ENCODE data around the gene RPL14. TPM values are rescaled to one million over a fixed set of nuclear protein-coding genes. Genes with fewer than 3 reads are reported as not detected.
"Not testable (repeated sequence)": the region's sequence is repeated elsewhere in the genome, so short reads cannot be mapped to it uniquely, and the experiment has no call there.

The RPL14 gene
- polyA plus RNA-seq (2013, experiment 1 of 2; ENCODE audit: insufficient read length), result 1,411 TPM
- 1,681 TPM for polyA plus RNA-seq (2013, experiment 2 of 2; ENCODE audit: insufficient read length)

GRCh38 chr3:40456940-40457823 is at the start of gene RPL14:
Gene RPL14, plus strand, starts transcription at chr3:40457339. Its CDS starts 133 bp downstream, at chr3:40457472.
- peak; percentile 96 for DNase-seq

DNA sequence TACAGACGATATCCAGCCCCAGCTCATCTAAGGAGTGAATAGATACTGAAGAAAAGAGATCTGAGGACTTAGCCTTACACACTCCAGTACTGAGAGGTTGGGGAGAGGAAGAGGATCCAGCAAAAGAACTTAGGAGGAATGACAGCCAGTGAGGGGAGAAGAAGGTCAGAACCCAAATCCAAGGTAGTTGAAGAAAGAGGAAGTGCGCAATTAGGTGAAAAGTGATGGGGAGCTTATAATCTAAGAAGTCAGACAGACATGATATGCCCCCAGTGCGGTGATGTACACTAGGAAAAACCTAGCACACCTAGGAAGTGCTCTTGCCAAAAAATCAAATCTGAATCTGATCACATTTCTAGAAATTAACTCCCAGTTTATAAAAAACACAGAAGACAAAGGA is 49.5 kb upstream of the RPL14 start:
- no peak for DNase-seq

GRCh38 chr3:40414270-40414669 is 42.9 kb upstream of the RPL14 start:
- no peak for DNase-seq

- DNase-seq, result no peak
Measured at GRCh38 chr3:40417845-40418543, 39.1 kb upstream of the RPL14 start.

GRCh38 chr3:40422861-40423260 is 34.3 kb upstream of the RPL14 start:
- DNase-seq, result no peak

DNA sequence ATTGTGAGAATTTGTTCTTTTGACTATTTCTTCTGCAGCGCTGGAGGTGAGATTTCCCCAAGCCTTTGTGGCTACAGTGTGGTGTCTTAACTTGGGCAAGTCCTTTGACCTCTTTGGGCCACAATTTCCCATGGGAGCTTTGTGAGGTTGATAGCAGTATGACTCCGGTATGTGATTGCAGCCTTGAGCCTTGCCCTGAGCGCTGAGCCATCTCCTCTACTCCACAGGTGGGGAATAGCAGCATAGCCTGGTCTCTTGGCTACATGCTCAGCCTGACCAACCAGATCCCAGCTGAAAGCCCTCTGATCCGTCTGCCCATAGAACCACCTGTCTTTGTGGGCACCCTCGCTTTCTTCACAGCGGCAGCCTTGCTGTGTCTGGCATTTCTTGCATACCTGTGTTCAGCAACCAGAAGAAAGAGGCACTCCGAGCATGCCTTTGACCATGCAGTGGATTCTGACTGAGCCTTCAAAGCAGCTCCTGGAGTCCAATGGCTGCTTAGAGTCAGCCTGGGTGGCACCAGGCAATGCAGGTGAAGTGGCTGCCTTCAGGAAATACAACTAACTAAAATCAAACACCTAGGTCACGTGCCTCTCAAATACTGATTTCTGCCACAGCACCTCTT is 30.0 kb upstream of the RPL14 start:
- no peak for DNase-seq

GRCh38 chr3:40432793-40433192 is 24.3 kb upstream of the RPL14 start:
- DNase-seq, result no peak

DNA sequence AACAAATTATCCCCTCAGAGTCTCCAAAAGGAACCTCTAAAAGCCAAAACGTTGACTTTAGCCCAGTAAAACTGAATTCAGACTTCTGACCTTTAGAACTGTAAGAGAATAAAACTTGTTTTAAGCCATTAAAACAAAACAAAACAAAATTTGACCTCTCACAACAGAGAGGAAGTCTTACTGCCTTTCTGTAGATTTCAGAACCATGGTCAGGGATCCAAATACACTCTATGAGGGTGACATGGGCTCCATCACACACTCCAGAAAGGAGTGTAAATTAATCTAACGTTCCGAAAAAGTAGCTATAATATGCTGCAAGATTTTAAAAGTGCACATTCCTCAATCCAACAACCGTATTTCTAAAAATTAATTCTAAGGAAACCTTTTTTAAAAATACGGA is 19.2 kb upstream of the RPL14 start:
- DNase-seq, result no peak

DNA sequence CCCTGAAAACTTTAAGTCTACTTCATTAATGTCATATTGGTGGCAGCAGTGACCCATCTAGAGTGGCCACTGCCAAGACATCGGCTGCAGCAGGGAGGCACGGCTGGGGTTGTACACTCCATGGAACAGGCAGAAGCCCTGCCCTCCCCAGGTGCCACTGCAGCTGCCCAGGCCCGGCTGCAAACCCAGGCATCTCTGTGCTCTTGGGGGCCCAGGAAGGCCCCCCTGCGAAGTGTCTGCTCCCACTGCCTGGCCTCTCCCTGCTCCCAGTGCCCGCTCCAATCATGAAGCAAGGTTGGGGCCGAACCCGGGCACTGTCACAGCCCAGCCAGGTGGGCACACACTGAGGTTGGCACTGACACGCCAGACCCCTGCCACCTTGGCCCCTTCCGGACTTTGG is 12.1 kb upstream of the RPL14 start:
- no peak for DNase-seq

DNA sequence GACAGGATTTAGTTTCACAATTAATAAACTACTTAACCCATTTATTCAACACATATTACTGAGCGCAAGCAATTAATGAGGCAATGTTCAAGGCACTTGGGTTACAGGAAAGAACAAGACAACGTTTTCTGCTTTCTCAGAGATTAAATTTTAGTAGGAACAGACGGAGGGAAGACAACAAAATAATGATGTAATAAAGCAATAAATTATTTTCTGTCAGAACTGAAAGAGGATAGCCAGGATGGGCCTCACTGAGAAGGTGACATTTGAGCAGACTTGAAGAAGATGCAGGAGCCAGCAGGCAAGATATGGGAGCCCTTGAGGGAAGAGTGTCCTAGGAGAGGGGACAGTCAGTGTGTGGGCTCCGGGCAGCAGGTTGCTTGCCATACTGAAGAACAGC is 11.3 kb upstream of the RPL14 start:
- no peak for DNase-seq

GRCh38 chr3:40450438-40450837 is 6.7 kb upstream of the RPL14 start:
- no peak for DNase-seq

- DNase-seq, result peak; percentile 6
Measured at GRCh38 chr3:40451551-40451950, 5.6 kb upstream of the RPL14 start.

GRCh38 chr3:40452057-40452456 is 5.1 kb upstream of the RPL14 start:
- DNase-seq, result no peak

GRCh38 chr3:40452562-40452875 is 4.6 kb upstream of the RPL14 start:
- no peak for DNase-seq

DNA sequence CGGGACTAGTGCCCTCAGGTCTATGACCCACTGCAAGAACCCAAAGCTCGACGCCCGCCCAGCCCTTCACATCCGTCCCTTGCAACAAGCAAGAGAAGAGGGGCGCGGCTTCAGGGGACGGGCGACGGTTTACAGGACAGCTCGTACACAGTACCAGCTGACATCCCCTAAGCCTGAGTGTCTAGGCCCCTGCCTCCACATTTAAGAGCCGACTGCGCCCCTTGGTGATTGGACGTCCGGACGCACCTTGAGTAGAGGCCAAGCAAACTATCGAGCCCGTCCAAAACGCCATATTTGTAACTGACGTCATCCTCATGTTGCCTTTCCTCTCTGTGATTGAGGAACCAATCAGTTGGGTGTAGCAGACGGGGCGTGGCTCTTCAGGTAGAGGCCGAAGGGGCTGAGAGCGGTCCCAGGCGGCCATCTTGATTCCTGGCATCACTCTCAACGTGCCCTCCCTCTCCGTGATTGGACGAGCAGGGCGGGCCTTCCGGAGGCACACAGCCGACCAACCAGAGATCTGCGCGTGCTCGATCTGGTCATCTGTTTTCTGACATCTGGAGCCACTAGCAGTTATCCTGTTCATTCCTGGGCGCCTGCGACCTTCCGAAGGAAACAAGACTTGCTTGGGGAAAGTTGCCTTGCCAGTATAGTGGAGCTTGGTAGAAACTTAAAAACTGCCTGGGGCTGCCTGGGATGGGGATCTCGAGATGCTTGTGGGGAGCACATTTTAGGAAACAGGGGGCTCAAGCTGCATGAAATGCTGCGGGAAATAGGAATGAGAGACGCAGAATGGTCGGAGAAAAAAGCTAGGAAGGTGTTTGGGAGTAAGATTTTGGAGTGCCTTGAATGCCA is 4.0 kb upstream of the RPL14 start:
- peak; percentile 98 for DNase-seq

DNA sequence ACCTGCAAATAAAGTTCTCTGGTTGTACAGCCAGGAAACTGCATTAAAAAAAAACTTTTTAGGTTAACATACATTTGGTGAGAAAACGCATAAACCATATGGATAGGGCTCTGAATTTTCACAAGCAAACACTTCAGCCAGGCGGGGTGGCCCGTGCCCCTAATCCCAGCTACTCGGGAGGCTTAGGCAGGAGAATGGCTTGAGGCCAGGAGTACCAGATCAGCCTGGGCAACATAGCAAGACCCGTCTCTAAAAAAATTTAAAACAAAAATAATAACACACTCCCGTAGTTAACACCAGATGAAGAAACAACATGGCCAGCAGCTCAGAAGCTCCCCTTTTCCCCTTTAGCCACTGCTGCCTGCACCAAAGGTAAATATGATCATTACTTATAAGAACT is 3.2 kb upstream of the RPL14 start:
- DNase-seq, result no peak

DNA sequence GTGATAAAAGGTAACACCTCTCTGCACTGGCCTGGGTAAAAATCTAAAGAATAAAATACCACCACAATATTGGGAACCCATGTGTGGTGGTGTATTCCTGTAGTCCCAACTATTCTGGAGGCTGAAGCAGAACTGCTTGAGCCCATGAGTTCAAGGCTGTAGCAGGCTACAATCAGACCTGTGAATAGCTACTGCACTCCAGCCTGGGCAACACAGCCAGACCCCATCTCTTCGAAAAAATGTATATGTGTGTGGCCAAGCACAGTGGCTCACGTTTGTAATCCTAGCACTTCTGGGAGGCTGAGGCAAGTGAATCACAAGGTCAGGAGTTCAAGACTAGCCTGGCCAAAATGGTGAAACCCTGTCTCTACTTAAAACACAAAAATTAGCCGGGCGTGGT is 1.8 kb upstream of the RPL14 start:
- no peak for DNase-seq

DNA sequence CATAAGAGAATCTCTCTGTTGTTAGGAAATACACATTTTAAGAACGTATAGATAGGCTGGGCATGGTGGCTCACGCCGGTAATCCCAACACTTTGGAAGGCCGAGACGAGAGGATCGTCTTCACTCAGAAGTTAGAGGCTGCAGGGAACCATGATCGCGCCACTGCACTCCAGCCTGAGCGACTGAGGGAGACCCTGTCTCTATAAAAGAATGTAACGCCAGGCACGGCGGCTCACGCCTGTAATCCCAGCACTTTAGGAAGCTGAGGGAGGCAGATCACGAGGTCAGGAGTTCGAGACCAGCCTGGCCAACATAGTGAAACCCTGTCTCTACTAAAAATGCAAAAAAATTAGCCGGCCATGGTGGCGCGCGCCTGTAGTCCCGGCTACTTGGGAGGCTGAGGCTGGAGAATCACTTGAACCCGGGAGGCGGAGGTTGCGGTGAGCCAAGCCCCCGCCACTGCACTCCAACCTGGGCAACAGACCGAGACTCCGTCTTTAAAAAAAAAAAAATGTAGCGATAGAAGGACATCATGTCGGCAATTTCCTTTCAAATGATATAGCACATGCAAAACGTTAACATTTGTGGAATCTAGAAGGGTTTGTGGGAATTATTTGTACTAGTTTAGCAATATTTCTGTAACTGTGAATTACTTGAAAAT is 730 bp upstream of the RPL14 start:
- no peak for DNase-seq

- no peak for DNase-seq
Measured at GRCh38 chr3:40458473-40458872, 1.3 kb downstream of the RPL14 start.

DNA sequence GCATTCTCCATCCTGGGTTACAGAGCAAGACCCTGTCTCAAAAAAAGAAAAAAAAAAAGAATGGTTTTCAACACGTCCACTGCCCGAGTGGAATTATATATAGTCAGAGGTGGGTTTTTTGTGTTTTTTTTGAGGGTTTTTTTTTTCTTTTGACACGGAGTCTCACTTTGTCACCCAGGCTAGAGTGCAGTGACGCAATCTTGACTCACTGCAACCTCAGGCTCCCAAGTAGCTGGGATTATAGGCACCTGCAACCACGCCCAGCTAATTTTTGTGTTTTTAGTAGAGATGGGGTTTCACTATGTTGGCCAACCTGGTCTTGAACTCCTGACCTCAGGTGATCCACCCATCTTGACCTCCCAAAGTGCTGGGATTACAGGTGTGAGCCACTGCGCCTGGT is 3.3 kb downstream of the RPL14 start:
- DNase-seq, result not testable (repeated sequence)

- no peak for DNase-seq
Measured at GRCh38 chr3:40461161-40461560, 4.0 kb downstream of the RPL14 start.

DNA sequence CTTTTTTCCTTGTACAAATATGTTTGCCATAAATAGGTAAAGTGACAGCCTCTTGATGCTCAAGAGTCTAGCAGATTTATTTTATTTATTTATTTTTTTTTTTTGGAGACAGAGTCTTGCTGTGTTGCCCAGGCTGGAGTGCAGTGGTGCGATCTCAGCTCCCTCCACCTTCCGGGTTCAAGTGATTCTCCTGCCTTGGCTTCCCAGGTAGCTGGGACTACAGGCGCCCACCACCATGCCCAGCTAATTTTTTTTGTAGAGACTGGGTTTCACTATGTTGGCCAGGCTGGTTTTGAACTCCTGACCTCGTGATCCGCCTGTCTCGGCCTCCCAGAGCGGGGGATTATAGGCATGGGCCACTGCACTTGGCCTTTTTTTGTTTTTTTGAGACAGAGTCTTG is 5.7 kb downstream of the RPL14 start:
- not testable (repeated sequence) for DNase-seq

Measured in fibroblast of skin of back (primary cell).